Stimulated activated CD4-positive, alpha-beta T cell treated with anti-CD3 and anti-CD28 coated beads, Interleukin-15, amount 100 ng/mL, for 1 hour (primary cell): ENCODE measurements around the gene REN.

Source experiments
- DNase-seq, 2 donors: peaks; one replicate each; pipeline ENCODE4 v3.0.0-alpha.2; 2020; ENCODE audit warnings: low read depth in 1 of 2, low spot score in 1 of 2

Gene REN

GRCh38 chr1:204110894-204111633 is 55.1 kb downstream of the REN start:
- DNase-seq = no peak

GRCh38 chr1:204108312-204109141 is 57.6 kb downstream of the REN start:
- no peak for DNase-seq

- DNase-seq = no peak
These were observed 58.2 kb downstream of the REN start for GRCh38 chr1:204107892-204108291.

GRCh38 chr1:204106825-204107224 is 59.3 kb downstream of the REN start:
- DNase-seq = no peak

GRCh38 chr1:204105131-204105515 is 61.0 kb downstream of the REN start:
- no peak for DNase-seq
